Measurements from ENCODE around the gene GPX3.

GRCh38 chr5:151001436-151001835 is 19.0 kb upstream of the GPX3 start:
- TF ChIP-seq EGR1 (IDR thresholded peaks at IDR 0.05; ENCODE audit: borderline replicate concordance, low read depth, low read length) (no peak), POLR2A (IDR thresholded peaks at IDR 0.05; ENCODE audit: control extremely low read depth in 1 of 2, low read depth in 2 of 2, low read length in 2 of 2) (no peak), CTCF (IDR thresholded peaks at IDR 0.05; ENCODE audit: control extremely low read depth in 1 of 3, insufficient read depth in 1 of 3, low read depth in 1 of 3, low read length in 3 of 3) (no peak), HDAC2 (IDR thresholded peaks at IDR 0.05; ENCODE audit: borderline replicate concordance in 1 of 2, low read depth in 2 of 2, low read length in 2 of 2) (no peak), MAFK (IDR thresholded peaks at IDR 0.05; ENCODE audit: low read depth, low read length) (no peak), TAF1 (IDR thresholded peaks at IDR 0.05; ENCODE audit: low read depth, low read length) (no peak), GTF2F1 (IDR thresholded peaks at IDR 0.05; ENCODE audit: borderline replicate concordance, low read depth, low read length) (no peak), EP300 (IDR thresholded peaks at IDR 0.05; ENCODE audit: borderline replicate concordance in 1 of 2, low read depth in 2 of 2, low read length in 2 of 2) (no peak), CBX8 (IDR thresholded peaks at IDR 0.05; ENCODE audit: borderline replicate concordance, low read depth, low read length) (no peak), MAX (IDR thresholded peaks at IDR 0.05) (no peak), KDM1A (IDR thresholded peaks at IDR 0.05; ENCODE audit: borderline replicate concordance, low read length) (no peak)
